Measurements from ENCODE around the gene DNAL1.

DNAL1 gene

GRCh38 chr14:73710737-73711136 is 66.0 kb downstream of the DNAL1 start:
- DNase-seq: no peak

- no peak for DNase-seq
Measured at GRCh38 chr14:73712071-73712506, 67.3 kb downstream of the DNAL1 start.

- no peak for DNase-seq
Measured at GRCh38 chr14:73712540-73713180, 67.9 kb downstream of the DNAL1 start.

- DNase-seq: no peak
Measured at GRCh38 chr14:73713206-73713802, 68.5 kb downstream of the DNAL1 start.

- DNase-seq: peak; percentile 38 to 79 (median 59)
Measured at GRCh38 chr14:73713803-73714655, 69.2 kb downstream of the DNAL1 start, which contains the start of gene PNMA1. Gene PNMA1, minus strand, starts transcription at chr14:73714384. Its CDS starts 745 bp downstream, at chr14:73713639.

- DNase-seq: no peak
Measured at GRCh38 chr14:73714656-73715081, 69.9 kb downstream of the DNAL1 start.

GRCh38 chr14:73715707-73716106 is 70.9 kb downstream of the DNAL1 start:
- no peak for DNase-seq

- DNase-seq: no peak
Measured at GRCh38 chr14:73717266-73717665, 72.5 kb downstream of the DNAL1 start.

GRCh38 chr14:73717711-73718417 is 73.1 kb downstream of the DNAL1 start:
- no peak for DNase-seq

- no peak for DNase-seq
Measured at GRCh38 chr14:73718418-73719251, 73.8 kb downstream of the DNAL1 start.

- no peak for DNase-seq
Measured at GRCh38 chr14:73719361-73719760, 74.6 kb downstream of the DNAL1 start.

- no peak for DNase-seq
Measured at GRCh38 chr14:73719791-73720190, 75.0 kb downstream of the DNAL1 start.

- DNase-seq: no peak
Measured at GRCh38 chr14:73720636-73721035, 75.8 kb downstream of the DNAL1 start.

GRCh38 chr14:73721101-73721821 is 76.5 kb downstream of the DNAL1 start:
- no peak for DNase-seq

- no peak for DNase-seq
Measured at GRCh38 chr14:73722581-73722980, 77.8 kb downstream of the DNAL1 start.

- DNase-seq: no peak
Measured at GRCh38 chr14:73723406-73723796, 78.6 kb downstream of the DNAL1 start.

GRCh38 chr14:73723797-73724661 is 79.2 kb downstream of the DNAL1 start:
- DNase-seq: no peak

GRCh38 chr14:73724696-73725095 is 79.9 kb downstream of the DNAL1 start:
- no peak for DNase-seq

- DNase-seq: no peak
Measured at GRCh38 chr14:73725116-73726024, 80.6 kb downstream of the DNAL1 start.

All from activated naive CD4-positive, alpha-beta T cell (primary cell).